ENCODE measurements around the gene KCNMA1.

Gene KCNMA1

GRCh38 chr10:77631241-77631640, 6.4 kb downstream of the KCNMA1 start:
- no peak for FAIRE-seq

GRCh38 chr10:77630507-77630848, 7.1 kb downstream of the KCNMA1 start:
- no peak for FAIRE-seq

DNA sequence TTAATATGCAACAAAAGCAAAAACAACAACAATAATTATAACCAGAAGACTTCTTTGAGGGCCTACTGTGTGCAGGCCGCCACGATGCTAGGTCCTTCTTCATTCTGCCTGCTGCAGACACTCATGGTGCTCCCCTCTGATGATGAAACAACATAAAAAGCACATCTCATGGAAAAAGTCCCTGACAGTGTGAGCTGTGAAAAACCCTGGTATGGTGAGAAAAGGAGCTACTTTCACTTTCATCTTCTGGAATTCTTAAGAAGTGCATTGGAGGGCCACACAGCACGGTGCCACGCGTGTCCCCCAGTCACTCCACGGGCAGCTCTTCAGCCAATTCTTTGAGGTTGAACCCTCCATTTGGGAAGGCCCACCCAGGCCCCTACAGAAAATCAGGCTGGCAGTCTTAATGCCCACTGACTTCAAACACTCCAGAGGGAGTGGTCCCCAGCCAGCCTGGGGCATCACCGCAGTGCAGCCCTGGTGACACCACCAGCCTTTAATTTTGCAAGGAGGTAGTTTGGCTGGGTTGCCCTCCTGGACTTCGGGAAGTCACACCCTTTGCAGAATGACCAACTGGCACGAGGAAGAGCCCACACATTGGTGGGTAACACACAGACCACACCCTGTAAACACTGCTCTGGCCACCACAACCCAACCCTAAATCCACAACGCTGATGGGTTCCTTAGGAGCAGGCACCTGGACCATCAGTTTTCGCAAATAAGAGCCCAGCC, 7.7 kb downstream of the KCNMA1 start:
- FAIRE-seq = no peak

DNA sequence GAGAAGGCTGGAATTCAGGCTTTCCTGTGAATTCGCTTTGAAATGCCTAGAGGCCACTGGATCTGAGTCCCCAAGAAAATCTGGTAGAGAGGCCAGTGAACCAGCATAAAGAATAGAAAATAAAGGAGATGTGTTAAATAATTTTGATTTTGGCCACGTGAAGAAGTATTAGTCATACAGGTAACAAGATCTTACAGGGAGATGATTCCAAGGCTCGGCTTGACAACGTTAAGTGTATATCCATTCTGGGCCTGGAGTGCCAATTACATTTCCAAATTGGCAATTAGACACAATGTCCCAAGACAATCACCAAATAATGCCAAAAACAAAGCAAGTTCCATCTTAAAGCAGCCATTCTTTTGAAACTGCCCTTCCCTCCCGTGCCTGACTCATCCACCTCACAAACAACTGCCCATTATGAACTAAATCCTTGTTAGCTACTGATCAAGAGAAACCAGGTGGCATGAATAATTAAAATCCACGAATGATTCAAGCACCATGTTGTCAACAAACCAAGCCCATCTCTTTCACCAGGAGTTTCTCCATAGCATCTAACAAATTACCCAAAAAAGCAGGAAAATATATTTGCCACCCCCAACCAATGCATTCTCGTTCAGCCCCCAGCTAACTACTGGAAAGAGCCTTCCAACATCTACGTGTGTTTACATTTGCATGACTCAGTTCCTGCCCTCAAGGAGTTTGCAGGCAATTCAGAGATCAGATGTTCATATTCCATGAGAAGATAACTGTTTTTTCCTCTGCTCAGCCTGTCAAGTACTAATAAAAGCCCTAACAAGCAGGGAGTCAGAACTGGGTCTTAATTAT, 8.5 kb downstream of the KCNMA1 start:
- FAIRE-seq = no peak

GRCh38 chr10:77626266-77626935, 11.2 kb downstream of the KCNMA1 start:
- FAIRE-seq = no peak

DNA sequence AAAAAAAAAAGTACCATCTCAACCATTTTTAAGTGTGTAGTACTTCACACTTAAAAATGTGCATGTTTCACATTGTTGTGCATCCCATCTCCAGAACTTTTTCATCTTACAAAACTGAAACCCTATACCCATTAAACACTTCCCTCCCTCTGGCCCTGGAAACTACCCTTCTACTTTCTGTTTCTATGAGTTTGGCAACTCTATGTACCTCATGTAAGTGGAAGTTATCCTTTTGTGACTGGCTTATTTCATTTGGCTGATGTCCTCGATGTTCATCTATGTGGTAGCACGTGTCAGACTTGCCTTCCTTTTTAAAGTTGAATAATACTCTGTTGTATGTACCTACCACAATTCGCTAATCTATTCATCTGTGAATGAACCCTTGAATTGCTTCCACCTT, 12.2 kb downstream of the KCNMA1 start:
- FAIRE-seq = no peak

- no peak for FAIRE-seq
Observed at GRCh38 chr10:77622889-77623291, 14.7 kb downstream of the KCNMA1 start.

- FAIRE-seq = no peak
Observed at GRCh38 chr10:77620731-77621130, 16.9 kb downstream of the KCNMA1 start.

GRCh38 chr10:77619964-77620703, 17.5 kb downstream of the KCNMA1 start:
- FAIRE-seq = no peak

- FAIRE-seq = no peak
Observed at GRCh38 chr10:77618117-77618516, 19.5 kb downstream of the KCNMA1 start.

DNA sequence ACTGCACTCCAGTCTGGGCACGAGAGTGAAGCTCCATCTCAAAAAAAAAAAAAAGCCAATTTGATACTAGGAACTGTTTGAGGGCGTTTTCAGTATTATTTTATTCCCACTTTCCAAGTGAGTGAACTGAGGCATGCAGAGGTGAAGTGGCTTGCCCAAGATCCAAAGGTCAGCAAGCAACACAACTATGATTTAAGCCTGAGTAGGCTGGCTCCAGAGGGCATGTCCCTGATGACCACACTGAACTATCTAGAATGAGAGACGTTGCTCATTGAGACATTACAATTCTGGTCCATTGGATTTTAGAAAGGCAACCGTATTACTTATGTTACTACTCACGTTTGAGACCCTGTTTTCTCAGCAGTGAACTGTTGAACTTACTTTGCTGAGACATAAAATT, 20.8 kb downstream of the KCNMA1 start:
- no peak for FAIRE-seq

GRCh38 chr10:77614778-77615625, 22.6 kb downstream of the KCNMA1 start:
- no peak for FAIRE-seq

- no peak for FAIRE-seq
Observed at GRCh38 chr10:77613476-77614130, 24.0 kb downstream of the KCNMA1 start.

- FAIRE-seq = no peak
Observed at GRCh38 chr10:77611670-77612069, 25.9 kb downstream of the KCNMA1 start.

DNA sequence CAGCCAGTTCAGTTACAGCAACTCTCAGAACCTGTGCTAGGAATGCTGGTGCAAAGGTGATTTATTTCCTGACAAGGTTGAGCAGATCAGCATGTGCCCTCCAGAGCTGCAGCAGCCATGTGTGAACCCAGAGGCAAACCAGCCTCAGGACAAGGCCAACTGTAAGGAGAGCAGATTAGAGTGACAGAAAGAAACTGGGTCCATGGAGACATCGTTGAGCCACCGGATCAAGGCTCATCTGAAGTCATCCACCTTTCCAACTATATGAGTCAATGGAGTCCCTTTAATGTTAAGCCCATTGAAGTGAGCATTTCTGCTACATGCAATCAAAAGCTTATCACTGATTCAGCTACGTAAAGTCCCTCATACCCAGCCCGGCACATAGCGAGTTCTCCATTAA, 26.4 kb downstream of the KCNMA1 start:
- FAIRE-seq = no peak

DNA sequence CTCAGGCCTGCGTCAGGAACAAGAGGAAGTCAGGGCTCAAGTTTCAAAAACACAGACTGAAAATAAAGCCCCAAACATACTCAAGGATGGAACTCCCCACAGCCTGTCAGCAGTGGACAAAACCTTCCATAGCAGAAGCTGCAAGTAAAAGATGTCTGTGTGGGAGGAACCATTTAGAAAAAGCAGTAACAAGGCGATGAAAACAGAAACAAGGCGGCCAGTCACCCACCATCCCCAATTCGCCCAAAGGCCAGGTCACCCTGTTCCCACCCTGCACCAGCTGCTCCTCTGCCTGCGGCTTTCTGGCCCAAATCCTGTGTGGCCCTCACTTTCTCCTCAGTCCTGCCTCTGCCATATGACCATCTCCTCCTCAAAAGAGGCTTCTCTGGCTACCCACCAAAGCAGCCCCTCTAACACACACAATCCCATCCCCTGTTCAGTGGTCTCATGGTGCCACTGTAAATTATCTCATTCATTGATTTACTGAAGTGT, 27.8 kb downstream of the KCNMA1 start:
- FAIRE-seq = peak; percentile 88

GRCh38 chr10:77608281-77608680, 29.3 kb downstream of the KCNMA1 start:
- no peak for FAIRE-seq

GRCh38 chr10:77606751-77607150, 30.9 kb downstream of the KCNMA1 start:
- FAIRE-seq = no peak

- no peak for FAIRE-seq
Observed at GRCh38 chr10:77605466-77605865, 32.1 kb downstream of the KCNMA1 start.

DNA sequence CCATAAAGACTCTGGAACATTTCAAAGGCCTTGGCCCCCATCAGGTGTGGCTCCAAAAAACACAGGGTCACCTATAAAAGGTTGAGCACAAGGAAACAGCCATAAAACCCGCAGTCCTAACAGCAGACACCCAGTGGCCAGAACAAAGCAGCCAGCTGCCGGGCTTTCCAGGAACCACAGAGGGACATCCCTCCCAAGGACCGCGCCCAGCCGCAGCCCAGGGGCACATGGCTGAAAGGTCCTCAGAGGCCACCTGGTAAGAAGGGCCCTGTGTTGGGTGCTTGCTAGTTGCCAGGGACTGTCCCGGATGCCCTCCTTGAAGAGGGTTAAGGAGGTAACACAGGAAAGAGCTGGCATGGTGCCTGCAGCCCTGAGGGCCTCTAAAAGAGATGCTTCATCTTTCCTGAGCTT, 32.7 kb downstream of the KCNMA1 start:
- no peak for FAIRE-seq

- no peak for FAIRE-seq
Observed at GRCh38 chr10:77604063-77604462, 33.5 kb downstream of the KCNMA1 start.
